HG03045 (cell line): ENCODE data around the gene MAPK9.

Experiments used
- ATAC-seq: cut with Tn5 transposase; IDR thresholded peaks from one replicate; pipeline ENCODE4 v1.9.1; 2021; ENCODE audit warnings: mild to moderate bottlenecking, moderate library complexity; ENCODE audit not compliant: unreplicated experiment

MAPK9 gene

DNA sequence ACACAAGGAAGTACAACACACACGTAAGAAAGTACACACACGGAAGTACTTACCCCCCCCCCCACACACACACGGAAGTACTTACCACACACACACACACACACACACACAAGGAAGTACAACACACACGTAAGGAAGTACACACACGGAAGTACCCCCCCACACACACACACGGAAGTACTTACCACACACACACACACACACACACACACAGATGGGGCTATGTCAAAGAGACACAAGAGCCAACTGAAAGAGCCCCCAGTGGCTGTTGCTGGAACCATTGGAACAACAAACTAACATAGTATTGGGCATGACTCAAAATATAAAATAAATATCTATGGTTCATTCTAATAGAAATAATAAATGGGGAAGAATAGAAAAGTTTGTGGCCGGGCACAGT, 4.9 kb upstream of the MAPK9 start:
- no peak for ATAC-seq

- ATAC-seq: no peak
Measured at GRCh38 chr5:180294913-180295555, 3.2 kb upstream of the MAPK9 start.

GRCh38 chr5:180294411-180294810, 2.5 kb upstream of the MAPK9 start:
- ATAC-seq: no peak

DNA sequence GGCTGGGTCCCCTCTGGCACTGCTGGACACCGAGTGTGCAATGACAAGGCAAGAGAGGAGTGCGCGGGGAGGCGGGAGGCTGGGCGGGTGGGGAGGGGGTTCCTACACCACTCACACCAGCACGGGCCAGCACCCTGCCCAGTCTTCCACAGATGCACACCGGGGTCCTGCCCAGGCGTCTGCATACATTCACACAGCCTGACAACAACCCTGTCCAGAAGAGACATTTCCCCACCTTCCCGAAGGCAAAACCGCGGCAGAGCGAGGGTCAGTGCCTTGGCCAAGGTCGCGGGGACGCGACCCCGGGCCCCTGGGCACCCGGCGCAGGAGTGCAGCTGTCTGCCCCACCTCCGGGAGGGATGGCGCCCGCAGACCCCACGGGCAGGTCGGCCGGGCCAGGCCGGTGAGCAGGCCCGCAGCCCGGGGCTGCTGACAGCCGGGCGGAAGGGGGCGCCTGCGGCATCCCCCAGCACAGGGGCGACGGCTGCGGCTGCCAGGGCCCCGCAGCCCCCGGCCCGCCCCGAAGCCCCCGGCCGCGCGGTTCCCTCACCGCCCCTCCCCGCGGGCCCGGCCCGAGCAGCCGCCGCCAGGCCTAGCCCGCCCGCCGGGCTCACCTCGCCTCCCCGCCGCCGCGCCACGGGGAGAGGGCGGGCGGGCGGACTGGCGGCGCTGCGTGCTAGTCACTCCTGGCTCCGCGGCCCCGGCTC, 496 bp downstream of the MAPK9 start:
- ATAC-seq: peak; percentile 26

GRCh38 chr5:180290568-180291233, 1.2 kb downstream of the MAPK9 start:
- no peak for ATAC-seq

DNA sequence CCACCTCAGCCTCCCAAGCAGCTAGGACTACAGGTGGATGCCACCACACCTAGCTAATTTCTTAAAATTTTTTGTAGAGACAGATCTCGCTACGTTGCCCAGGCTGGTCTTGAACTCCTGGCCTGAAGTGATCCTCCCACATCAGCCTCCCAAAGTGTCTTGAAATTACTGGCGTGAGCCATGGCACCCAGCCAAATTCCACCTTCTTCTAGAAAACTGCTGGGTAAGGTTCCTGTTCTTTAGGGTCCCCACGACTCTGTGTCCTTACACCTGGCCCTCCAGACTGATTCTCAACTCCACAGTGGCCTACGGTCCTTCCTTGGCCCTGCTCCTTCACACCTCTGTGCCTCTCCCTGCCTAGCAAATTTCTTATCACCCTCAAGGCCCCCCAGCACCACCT, 1.9 kb downstream of the MAPK9 start:
- ATAC-seq: no peak

DNA sequence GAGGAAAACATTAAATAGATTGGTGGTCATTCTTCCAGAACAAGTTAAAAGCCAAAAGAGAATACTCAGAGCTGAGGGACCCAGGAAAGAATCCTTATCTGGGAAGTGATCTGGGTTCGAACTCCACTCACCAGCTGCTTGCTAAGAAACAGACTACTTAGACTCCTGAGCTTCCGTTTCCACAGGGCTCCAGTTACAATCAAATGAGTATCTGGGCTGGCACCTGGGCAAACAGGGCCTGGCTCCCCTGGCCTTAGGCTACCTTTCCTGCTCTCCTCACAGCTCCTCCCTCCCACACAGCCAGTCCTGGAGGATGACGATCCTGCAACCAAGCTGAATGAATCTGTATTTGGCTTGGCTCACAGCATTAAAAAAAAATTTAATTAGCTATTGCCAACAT, 2.5 kb downstream of the MAPK9 start:
- no peak for ATAC-seq

DNA sequence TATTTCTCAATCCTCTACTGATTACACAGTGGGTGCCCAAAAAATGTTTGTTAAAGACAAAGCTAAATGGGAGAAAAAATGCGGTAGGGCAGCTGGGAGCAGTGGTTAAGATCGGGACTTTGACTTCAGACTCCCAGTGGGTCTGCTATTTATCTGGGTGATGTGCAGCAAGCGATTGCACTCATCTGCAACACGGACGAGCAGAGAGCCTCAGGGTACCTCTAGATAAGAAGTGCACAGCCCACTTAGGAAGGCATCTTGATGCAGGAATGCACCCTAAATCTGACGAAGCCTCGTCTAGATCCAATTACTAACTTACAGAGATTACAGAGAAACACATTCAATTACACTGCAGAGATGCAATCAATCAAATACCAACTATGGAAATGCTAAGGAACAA, 4.0 kb downstream of the MAPK9 start:
- no peak for ATAC-seq

DNA sequence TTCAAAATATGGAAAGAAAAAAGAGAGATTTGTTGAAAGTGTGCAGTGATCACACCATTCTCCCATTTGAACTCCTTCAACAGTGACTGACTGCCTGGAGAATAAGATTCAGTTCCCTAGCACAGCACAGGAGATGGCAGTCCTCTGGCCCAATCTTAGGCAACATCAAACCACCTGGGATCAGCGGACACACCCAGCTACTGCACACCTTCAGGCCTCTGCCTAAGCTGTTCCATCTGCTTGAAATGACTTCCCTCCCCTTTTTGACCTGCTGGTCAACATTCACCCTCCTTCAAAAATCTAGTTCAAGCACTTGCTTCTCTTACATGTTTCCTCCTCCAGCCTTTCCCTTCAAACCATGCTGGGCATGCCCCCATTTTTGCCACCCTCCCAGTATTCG, 4.5 kb downstream of the MAPK9 start:
- no peak for ATAC-seq

- ATAC-seq: no peak
Measured at GRCh38 chr5:180284149-180284548, 7.7 kb downstream of the MAPK9 start.

DNA sequence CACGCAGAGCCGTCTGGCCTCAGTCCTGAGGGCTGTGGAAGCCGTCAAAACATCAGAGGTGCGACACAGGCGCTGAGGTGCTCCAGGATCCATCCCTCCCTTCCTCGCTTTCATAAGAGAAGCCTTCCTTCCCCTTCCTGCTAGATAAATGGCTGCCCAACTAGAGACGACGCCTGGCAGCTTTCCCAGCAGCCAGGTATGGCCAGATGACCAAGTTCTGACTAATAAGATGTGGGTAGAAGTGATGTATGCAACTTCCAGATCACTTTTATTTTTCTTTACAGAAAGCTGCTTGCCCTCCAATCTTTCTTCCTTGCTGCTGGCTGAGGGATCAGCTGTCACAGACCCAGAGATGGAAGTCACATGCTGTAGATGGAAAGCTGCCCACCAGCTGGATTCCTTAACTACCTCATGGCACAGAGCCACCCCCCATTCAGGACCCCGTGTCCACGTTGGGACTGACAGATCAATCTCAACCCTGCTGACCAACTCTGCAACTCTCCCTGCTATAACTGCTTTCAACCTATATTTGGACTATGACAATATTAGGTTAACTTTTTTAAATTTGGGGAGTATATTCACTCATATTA, 8.8 kb downstream of the MAPK9 start:
- no peak for ATAC-seq

DNA sequence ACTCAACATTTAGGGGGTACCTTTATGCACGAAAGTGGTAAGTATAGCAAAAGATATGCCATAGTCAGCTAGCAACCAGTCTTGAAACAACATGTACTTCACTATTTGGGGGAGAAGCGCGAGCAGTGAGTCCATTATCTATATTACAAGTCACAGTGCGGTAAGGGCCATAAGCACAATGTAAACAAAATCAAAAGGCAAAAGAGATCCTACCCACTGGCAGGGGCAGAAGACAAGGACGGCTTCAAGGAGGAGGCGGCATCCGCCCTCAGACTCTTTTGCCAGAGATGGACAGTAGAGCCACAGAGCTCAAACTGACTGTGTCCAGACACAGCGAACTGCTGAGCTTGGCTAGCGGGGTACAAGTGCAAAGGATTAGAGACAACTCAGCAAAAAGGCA, 9.6 kb downstream of the MAPK9 start:
- ATAC-seq: no peak

DNA sequence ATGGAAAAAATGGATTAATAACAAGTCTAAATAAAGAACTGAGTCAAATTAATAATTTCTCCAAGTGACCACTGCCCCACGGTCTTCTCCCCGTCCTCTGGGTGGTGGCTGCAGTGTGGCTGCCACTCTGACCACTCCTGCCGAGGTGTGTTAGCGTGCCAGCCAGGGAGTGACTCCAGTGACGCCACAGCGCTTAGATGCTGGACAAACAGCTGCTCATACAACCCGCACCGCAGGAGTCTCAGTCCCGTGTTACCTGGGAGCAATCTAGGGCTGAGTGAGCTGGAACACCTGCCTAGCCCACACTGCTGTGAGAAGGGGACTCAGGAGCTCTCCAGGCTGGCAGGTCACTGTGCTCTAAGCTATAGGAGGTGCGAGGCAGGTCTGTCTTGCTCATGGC, 10.2 kb downstream of the MAPK9 start:
- no peak for ATAC-seq

DNA sequence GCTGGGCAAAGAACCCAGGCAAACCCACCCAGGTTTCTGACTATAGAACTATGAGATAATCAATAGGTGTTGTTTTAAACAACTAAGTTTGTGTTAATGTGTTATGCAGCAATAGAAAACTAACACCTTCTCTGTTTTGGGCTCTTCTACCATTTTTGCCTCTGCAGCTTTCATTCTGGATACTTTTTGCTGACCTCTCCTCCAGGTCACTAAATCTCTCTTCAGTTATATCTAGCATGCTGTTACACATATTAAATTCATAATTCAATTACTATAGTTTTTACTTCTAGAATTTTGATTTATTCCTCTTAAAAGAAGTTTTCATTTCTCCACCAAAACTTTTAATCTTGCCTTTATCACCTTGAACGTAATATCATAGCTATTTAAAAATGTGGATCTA, 17.2 kb downstream of the MAPK9 start:
- no peak for ATAC-seq

- no peak for ATAC-seq
Measured at GRCh38 chr5:180271221-180271620, 20.7 kb downstream of the MAPK9 start.

GRCh38 chr5:180259260-180259611, 32.6 kb downstream of the MAPK9 start:
- no peak for ATAC-seq

DNA sequence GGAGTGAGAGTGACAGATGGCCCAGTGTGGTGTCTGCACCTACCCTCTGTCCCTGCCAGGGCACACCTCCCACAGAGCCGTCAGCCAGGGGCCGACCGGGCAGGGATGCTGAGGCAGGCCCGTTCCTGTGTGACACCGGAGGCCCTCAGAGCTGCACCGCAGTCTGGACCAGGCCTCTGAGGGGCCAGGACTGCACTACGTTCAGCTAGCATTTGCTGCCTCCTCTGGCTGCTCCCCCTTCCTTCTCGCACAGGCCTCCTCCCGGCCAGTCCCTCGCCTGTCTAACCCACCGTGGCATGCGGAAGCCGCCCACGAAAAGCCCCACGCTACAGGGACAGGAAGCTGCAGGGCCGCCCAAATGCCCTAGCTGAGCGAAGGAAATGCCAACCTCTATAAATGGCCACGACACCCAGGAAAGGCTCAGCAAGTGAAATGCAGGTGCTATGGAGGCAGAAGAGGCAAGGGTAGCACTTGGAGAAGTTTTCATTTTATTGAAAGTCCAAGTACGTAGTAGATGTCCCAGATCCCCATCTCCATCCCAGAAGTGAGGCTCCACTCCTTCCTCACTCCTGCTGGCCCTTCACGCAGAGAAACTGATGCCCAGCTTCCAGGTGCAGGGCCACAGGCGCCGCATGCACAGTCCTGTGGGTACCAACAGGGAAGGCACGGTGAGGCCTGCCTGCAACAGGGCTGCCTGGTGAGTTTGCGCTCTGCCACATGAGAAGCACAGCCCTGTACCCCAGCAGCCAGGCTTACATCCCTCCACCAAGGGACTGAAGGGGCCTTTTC, 38.7 kb downstream of the MAPK9 start:
- ATAC-seq: no peak

GRCh38 chr5:180251887-180252286, 40.0 kb downstream of the MAPK9 start:
- no peak for ATAC-seq

- no peak for ATAC-seq
Measured at GRCh38 chr5:180251141-180251540, 40.7 kb downstream of the MAPK9 start.

DNA sequence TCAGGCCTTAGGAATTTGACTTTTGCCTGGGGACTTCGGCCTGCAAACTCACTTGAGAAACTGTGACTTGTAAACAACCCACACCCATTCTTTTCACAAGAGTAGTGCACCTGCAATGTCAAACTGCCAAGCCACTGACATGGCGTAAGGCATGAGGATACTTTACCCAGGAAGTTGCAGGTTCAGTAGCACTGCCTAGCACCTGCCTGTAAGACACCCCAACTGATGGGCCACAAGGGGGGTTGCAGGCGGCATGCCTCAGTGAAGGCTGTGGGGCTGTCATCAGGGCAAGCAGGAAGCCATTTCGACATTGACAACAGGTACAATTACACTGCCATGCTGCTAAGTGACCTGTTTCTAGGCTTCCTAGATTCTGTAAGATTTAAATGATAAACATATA, 41.6 kb downstream of the MAPK9 start:
- ATAC-seq: no peak

GRCh38 chr5:180241600-180241999, 50.3 kb downstream of the MAPK9 start:
- ATAC-seq: no peak
